Measurements from ENCODE around the gene MAPK7. TPM values are rescaled to one million over a fixed set of nuclear protein-coding genes. Genes with fewer than 3 reads are reported as not detected.

Gene MAPK7
- total RNA-seq, 1 donor from 2014 or later: 146 TPM

DNA sequence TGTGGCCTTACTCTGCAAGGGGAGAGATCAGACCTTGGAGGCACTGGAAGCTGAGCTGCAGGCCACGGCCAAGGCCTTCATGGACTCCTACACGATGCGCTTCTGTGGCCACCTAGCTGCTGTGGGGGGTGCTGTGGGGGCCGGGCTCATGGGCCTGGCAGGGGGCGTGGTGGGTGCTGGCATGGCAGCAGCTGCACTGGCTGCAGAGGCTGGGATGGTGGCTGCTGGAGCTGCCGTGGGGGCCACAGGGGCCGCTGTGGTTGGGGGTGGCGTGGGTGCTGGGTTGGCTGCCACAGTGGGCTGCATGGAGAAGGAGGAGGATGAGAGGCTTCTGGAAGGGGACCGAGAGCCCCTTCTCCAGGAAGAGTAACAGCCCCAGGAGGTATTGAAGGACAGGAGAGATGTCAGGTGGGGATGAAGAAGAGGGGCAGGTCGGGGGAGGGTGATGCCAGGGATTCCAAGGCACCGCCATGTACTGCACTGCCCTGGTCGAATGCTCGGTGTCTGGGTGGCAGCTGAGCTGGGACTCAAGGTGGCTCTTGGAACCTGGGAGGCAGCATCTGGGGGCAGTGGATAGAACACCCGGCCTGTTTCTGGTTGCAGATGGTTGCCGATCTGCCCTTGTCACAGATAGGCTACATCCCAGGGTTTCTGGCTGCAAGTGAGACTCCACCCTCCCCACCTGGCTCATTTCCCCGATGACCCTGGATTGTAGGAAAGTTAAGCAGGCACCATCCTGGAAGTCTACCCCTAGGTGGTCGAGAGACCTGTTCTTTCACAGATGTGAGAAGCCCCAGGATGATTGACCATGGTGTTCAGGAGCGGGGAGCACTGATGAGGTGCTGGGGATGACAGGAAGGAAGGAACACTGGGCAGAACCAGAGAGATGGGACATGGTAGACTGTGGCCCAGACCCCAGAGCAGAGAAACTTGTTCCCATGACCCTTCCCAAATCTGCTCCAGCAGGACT is 37.8 kb downstream of the MAPK7 start:
- H3K4me1 ChIP-seq: peaks cover 0 to 2% of the 10 kb centered on the region in 2 donors
- DNase-seq (ENCODE audit: low spot score in 2 of 2): peak in 1 of 2 donors; percentile 51
- intact Hi-C loops (cut with DNase I): no loop called here
- H3K4me3 ChIP-seq: no peak overlapping the region
- H3K36me3 ChIP-seq: no peaks in the 10 kb centered on the region
- TF ChIP-seq CTCF (IDR thresholded peaks at IDR 0.05): no peak
- H3K27ac ChIP-seq: no peak overlapping the region
- H3K27me3 ChIP-seq: no peaks in the 10 kb centered on the region
- H3K9me3 ChIP-seq: no peaks in the 10 kb centered on the region

DNA sequence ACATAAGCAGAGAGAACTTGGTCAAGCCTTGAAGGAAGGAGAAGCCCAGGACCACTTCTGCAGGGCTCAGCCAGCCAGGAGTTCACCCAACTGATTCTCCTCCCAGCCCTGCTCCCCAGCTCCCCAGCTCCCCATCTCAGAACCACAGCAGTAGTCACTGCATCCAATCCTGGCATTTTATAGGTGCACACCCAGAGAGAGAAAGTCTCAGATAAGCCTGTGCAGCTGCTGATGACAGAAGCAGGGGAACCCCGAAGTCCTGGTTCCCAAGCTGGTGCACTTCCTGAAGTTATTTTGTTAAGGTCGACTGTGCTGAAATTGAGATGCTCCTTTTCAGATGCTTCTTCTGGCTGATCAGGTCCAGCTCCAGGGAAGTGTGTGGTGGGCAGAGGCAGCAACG is 39.3 kb downstream of the MAPK7 start:
- no peaks in the 10 kb centered on the region for H3K9me3 ChIP-seq
- DNase-seq (ENCODE audit: low spot score in 2 of 2): peak in 1 of 2 donors; percentile 13

GRCh38 chr17:19418251-19418992 is 40.1 kb downstream of the MAPK7 start:
- H3K27ac ChIP-seq: peak overlapping the region; percentile 14 to 55
- peak in 2 of 3 experiments; percentile 29 to 40 for TF ChIP-seq CTCF (IDR thresholded peaks at IDR 0.05)
- intact Hi-C loops (cut with DNase I): no loop called here
- no peaks in the 10 kb centered on the region for H3K27me3 ChIP-seq
- no peaks in the 10 kb centered on the region for H3K36me3 ChIP-seq
- no peak overlapping the region for H3K4me3 ChIP-seq
- DNase-seq (ENCODE audit: low spot score in 2 of 2): peak in 1 of 2 donors; percentile 77
- H3K9me3 ChIP-seq: no peaks in the 10 kb centered on the region
- H3K4me1 ChIP-seq: no peaks in the 10 kb centered on the region

More for the DNA sequence above, 39.3 kb downstream of the MAPK7 start:
- no peaks in the 10 kb centered on the region for H3K27me3 ChIP-seq
- intact Hi-C loops (cut with DNase I): no loop called here
- no peak for TF ChIP-seq CTCF (IDR thresholded peaks at IDR 0.05)
- H3K4me1 ChIP-seq: no peaks in the 10 kb centered on the region
- H3K36me3 ChIP-seq: no peaks in the 10 kb centered on the region
- peak overlapping the region; percentile 14 to 55 for H3K27ac ChIP-seq
- no peak overlapping the region for H3K4me3 ChIP-seq

- no peaks in the 10 kb centered on the region for H3K9me3 ChIP-seq
- no peak for DNase-seq (ENCODE audit: low spot score in 2 of 2)
- intact Hi-C loops (cut with DNase I): no loop called here
- H3K27ac ChIP-seq: no peak overlapping the region
- TF ChIP-seq CTCF (IDR thresholded peaks at IDR 0.05): no peak
- no peaks in the 10 kb centered on the region for H3K27me3 ChIP-seq
- H3K36me3 ChIP-seq: no peaks in the 10 kb centered on the region
- H3K4me3 ChIP-seq: no peak overlapping the region
- no peaks in the 10 kb centered on the region for H3K4me1 ChIP-seq
Observed at GRCh38 chr17:19421219-19421618, 42.9 kb downstream of the MAPK7 start.

GRCh38 chr17:19421926-19422325 is 43.6 kb downstream of the MAPK7 start:
- Histone ChIP-seq H3K4me1 (no peaks in the 10 kb centered on the region), H3K4me3 (no peak overlapping the region), H3K9me3 (no peaks in the 10 kb centered on the region), H3K36me3 (no peaks in the 10 kb centered on the region), H3K27me3 (no peaks in the 10 kb centered on the region), H3K27ac (no peak overlapping the region)
- TF ChIP-seq CTCF (IDR thresholded peaks at IDR 0.05): no peak
- DNase-seq (ENCODE audit: low spot score in 2 of 2): no peak
- intact Hi-C loops (cut with DNase I): no loop called here
